ENCODE measurements around the gene CCDC63. TPM values are rescaled to one million over a fixed set of nuclear protein-coding genes. Genes with fewer than 3 reads are reported as not detected.

Gene CCDC63
- not detected for total RNA-seq
- not detected for polyA plus RNA-seq

- H3K4me3 ChIP-seq (ENCODE audit: low read length): peak within 1 kb of the TSS; percentile 55
- peaks cover 3% of the 10 kb centered on the region for H3K27me3 ChIP-seq (ENCODE audit: insufficient read depth, low read length, poor library complexity, severe bottlenecking)
- H3K36me3 ChIP-seq (ENCODE audit: insufficient read depth, low read length): no peaks in the 10 kb centered on the region
- ChIA-PET POLR2A (no interaction called here), CTCF (interaction anchor here (0.7 kb wide), 1 partner anchor 562 kb away, joined by 3 read pairs; no protein-coding TSS in a partner anchor)
- H3K27me3 Mint-ChIP-seq: peaks cover 42 to 69% of the 10 kb centered on the region in 2 donors
- H3K36me3 Mint-ChIP-seq: no peaks in the 10 kb centered on the region
- H3K4me1 Mint-ChIP-seq: peaks cover 0 to 8% (median 4%) of the 10 kb centered on the region in 3 donors
- peak in 2 of 5 donors; percentile 3 to 18 for DNase-seq
- H3K27ac ChIP-seq (ENCODE audit: low read depth, low read length): no peak within 1 kb of the TSS
- no peaks in the 10 kb centered on the region for H3K4me1 ChIP-seq (ENCODE audit: insufficient read depth, low read length)
- no peaks in the 10 kb centered on the region for H3K9me3 Mint-ChIP-seq
- no peaks in the 10 kb centered on the region for H3K9me3 ChIP-seq (ENCODE audit: low read length)
- peak within 1 kb of the TSS; percentile 19 to 89 (median 77) for H3K4me3 Mint-ChIP-seq
- no peak within 1 kb of the TSS for H3K27ac Mint-ChIP-seq
Observed at GRCh38 chr12:110846615-110847566, at the start of gene CCDC63. TSS of gene CCDC63 (plus strand) at chr12:110846987. CDS start at chr12:110852955, 5,968 bp downstream.

GRCh38 chr12:110798461-110798860, 48.3 kb upstream of the CCDC63 start:
- CTCF ChIA-PET: no interaction called here
- Mint-ChIP-seq H3K36me3 (peaks cover 0 to 1% (median 0%) of the 10 kb centered on the region in 3 donors), H3K27ac (no peak overlapping the region), H3K4me3 (no peak overlapping the region), H3K27me3 (peaks cover 6 to 12% of the 10 kb centered on the region in 2 donors), H3K9me3 (peaks cover 0 to 9% (median 0%) of the 10 kb centered on the region in 5 donors), H3K4me1 (no peaks in the 10 kb centered on the region)
- POLR2A ChIA-PET: no interaction called here
- no peaks in the 10 kb centered on the region for H3K4me1 ChIP-seq (ENCODE audit: insufficient read depth, low read length)
- DNase-seq: no peak
- H3K4me3 ChIP-seq (ENCODE audit: low read length): no peak overlapping the region
- H3K27ac ChIP-seq (ENCODE audit: low read depth, low read length): no peak overlapping the region
- no peaks in the 10 kb centered on the region for H3K9me3 ChIP-seq (ENCODE audit: low read length)
- no peaks in the 10 kb centered on the region for H3K36me3 ChIP-seq (ENCODE audit: insufficient read depth, low read length)
- H3K27me3 ChIP-seq (ENCODE audit: insufficient read depth, low read length, poor library complexity, severe bottlenecking): no peaks in the 10 kb centered on the region

GRCh38 chr12:110802489-110802888, 44.3 kb upstream of the CCDC63 start:
- H3K27ac Mint-ChIP-seq: no peak overlapping the region
- Histone ChIP-seq H3K9me3 (ENCODE audit: low read length) (no peaks in the 10 kb centered on the region), H3K4me3 (ENCODE audit: low read length) (no peak overlapping the region), H3K4me1 (ENCODE audit: insufficient read depth, low read length) (no peaks in the 10 kb centered on the region), H3K36me3 (ENCODE audit: insufficient read depth, low read length) (no peaks in the 10 kb centered on the region), H3K27me3 (ENCODE audit: insufficient read depth, low read length, poor library complexity, severe bottlenecking) (no peaks in the 10 kb centered on the region), H3K27ac (ENCODE audit: low read depth, low read length) (no peak overlapping the region)
- no peak overlapping the region for H3K4me3 Mint-ChIP-seq
- peaks cover 0 to 15% (median 4%) of the 10 kb centered on the region in 5 donors for H3K9me3 Mint-ChIP-seq
- H3K36me3 Mint-ChIP-seq: peaks cover 0 to 4% (median 3%) of the 10 kb centered on the region in 3 donors
- H3K27me3 Mint-ChIP-seq: peaks cover 9 to 15% of the 10 kb centered on the region in 2 donors
- H3K4me1 Mint-ChIP-seq: no peaks in the 10 kb centered on the region
- ChIA-PET POLR2A (no interaction called here), CTCF (no interaction called here)
- DNase-seq: no peak

DNA sequence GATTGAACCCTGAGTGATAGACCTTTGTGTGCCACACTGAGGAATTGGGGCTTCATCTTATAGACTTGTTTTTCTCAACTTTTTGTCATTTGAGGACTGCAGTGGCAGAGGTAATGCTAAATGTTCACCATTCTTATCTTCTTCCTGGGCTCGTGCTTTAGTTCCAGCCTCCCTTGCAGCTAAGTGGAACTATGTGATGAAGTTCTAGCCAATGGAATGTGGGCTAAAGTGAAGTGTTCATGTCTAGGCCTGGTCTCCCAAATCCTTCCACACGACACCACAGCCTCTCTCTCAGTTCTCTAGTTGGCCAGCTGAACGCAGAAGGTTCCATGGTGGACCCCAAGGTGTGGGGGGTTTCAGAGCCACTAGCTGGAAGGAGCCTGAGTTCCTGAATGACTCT, 42.4 kb upstream of the CCDC63 start:
- Histone ChIP-seq H3K9me3 (ENCODE audit: low read length) (no peaks in the 10 kb centered on the region), H3K4me3 (ENCODE audit: low read length) (no peak overlapping the region), H3K36me3 (ENCODE audit: insufficient read depth, low read length) (no peaks in the 10 kb centered on the region), H3K27ac (ENCODE audit: low read depth, low read length) (no peak overlapping the region), H3K27me3 (ENCODE audit: insufficient read depth, low read length, poor library complexity, severe bottlenecking) (no peaks in the 10 kb centered on the region), H3K4me1 (ENCODE audit: insufficient read depth, low read length) (no peaks in the 10 kb centered on the region)
- H3K9me3 Mint-ChIP-seq: peaks cover 0 to 15% (median 4%) of the 10 kb centered on the region in 5 donors
- no peak for DNase-seq
- H3K4me3 Mint-ChIP-seq: no peak overlapping the region
- no peak overlapping the region for H3K27ac Mint-ChIP-seq
- CTCF ChIA-PET: no interaction called here
- peaks cover 9 to 15% of the 10 kb centered on the region in 2 donors for H3K27me3 Mint-ChIP-seq
- no peaks in the 10 kb centered on the region for H3K4me1 Mint-ChIP-seq
- POLR2A ChIA-PET: interaction anchor here (0.7 kb wide), 2 partner anchors 10 to 67 kb away, joined by 9 to 12 read pairs; no protein-coding TSS in a partner anchor
- peaks cover 0 to 4% (median 3%) of the 10 kb centered on the region in 3 donors for H3K36me3 Mint-ChIP-seq

DNA sequence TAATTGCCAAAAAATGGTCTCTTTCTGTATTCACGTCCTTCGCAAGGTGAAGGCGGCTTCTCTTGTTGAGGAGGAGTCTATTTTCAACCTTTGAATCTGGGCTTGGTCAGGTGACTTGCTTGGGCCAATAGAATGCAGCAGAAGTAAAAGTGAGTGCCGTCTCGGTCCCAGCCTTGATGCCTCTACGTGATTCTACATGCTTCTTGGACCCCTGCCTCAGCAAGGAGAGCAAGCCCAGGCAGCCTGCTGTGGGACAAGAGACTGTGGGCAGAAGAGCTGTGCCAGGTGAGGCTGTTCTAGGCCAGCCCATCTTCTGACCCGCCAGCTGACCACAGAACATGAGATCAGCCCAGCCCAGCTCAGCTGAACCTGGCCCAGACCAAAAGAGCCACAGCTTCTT, 39.1 kb upstream of the CCDC63 start:
- CTCF ChIA-PET: no interaction called here
- no peaks in the 10 kb centered on the region for H3K36me3 ChIP-seq (ENCODE audit: insufficient read depth, low read length)
- no peaks in the 10 kb centered on the region for H3K4me1 ChIP-seq (ENCODE audit: insufficient read depth, low read length)
- POLR2A ChIA-PET: no interaction called here
- Mint-ChIP-seq H3K9me3 (peaks cover 0 to 8% (median 4%) of the 10 kb centered on the region in 5 donors), H3K27me3 (peaks cover 0 to 11% of the 10 kb centered on the region in 2 donors), H3K4me3 (no peak overlapping the region), H3K4me1 (no peaks in the 10 kb centered on the region), H3K27ac (no peak overlapping the region), H3K36me3 (peaks cover 0 to 4% (median 3%) of the 10 kb centered on the region in 3 donors)
- no peaks in the 10 kb centered on the region for H3K9me3 ChIP-seq (ENCODE audit: low read length)
- DNase-seq: no peak
- no peak overlapping the region for H3K4me3 ChIP-seq (ENCODE audit: low read length)
- H3K27ac ChIP-seq (ENCODE audit: low read depth, low read length): no peak overlapping the region
- no peaks in the 10 kb centered on the region for H3K27me3 ChIP-seq (ENCODE audit: insufficient read depth, low read length, poor library complexity, severe bottlenecking)

GRCh38 chr12:110809149-110809548, 37.6 kb upstream of the CCDC63 start:
- Histone ChIP-seq H3K27ac (ENCODE audit: low read depth, low read length) (no peak overlapping the region), H3K27me3 (ENCODE audit: insufficient read depth, low read length, poor library complexity, severe bottlenecking) (no peaks in the 10 kb centered on the region), H3K9me3 (ENCODE audit: low read length) (no peaks in the 10 kb centered on the region), H3K36me3 (ENCODE audit: insufficient read depth, low read length) (no peaks in the 10 kb centered on the region), H3K4me1 (ENCODE audit: insufficient read depth, low read length) (no peaks in the 10 kb centered on the region), H3K4me3 (ENCODE audit: low read length) (no peak overlapping the region)
- ChIA-PET CTCF (no interaction called here), POLR2A (no interaction called here)
- Mint-ChIP-seq H3K36me3 (peaks cover 0 to 4% (median 0%) of the 10 kb centered on the region in 3 donors), H3K27ac (no peak overlapping the region), H3K27me3 (peaks cover 4 to 13% of the 10 kb centered on the region in 2 donors), H3K9me3 (peaks cover 0 to 6% (median 4%) of the 10 kb centered on the region in 5 donors), H3K4me1 (no peaks in the 10 kb centered on the region), H3K4me3 (no peak overlapping the region)
- no peak for DNase-seq

- Mint-ChIP-seq H3K27ac (no peak overlapping the region), H3K27me3 (peaks cover 4 to 7% of the 10 kb centered on the region in 2 donors), H3K4me3 (no peak overlapping the region), H3K4me1 (no peaks in the 10 kb centered on the region), H3K36me3 (no peaks in the 10 kb centered on the region), H3K9me3 (no peaks in the 10 kb centered on the region)
- H3K36me3 ChIP-seq (ENCODE audit: insufficient read depth, low read length): no peaks in the 10 kb centered on the region
- ChIA-PET CTCF (no interaction called here), POLR2A (no interaction called here)
- DNase-seq: no peak
- no peaks in the 10 kb centered on the region for H3K4me1 ChIP-seq (ENCODE audit: insufficient read depth, low read length)
- no peaks in the 10 kb centered on the region for H3K27me3 ChIP-seq (ENCODE audit: insufficient read depth, low read length, poor library complexity, severe bottlenecking)
- H3K4me3 ChIP-seq (ENCODE audit: low read length): no peak overlapping the region
- no peak overlapping the region for H3K27ac ChIP-seq (ENCODE audit: low read depth, low read length)
- H3K9me3 ChIP-seq (ENCODE audit: low read length): no peaks in the 10 kb centered on the region
Observed at GRCh38 chr12:110811972-110812371, 34.8 kb upstream of the CCDC63 start.

GRCh38 chr12:110813285-110813684, 33.5 kb upstream of the CCDC63 start:
- H3K36me3 Mint-ChIP-seq: no peaks in the 10 kb centered on the region

More at GRCh38 chr12:110813285-110813684, 33.5 kb upstream of the CCDC63 start:
- ChIA-PET POLR2A (no interaction called here), CTCF (no interaction called here)
- Histone ChIP-seq H3K9me3 (ENCODE audit: low read length) (no peaks in the 10 kb centered on the region), H3K27me3 (ENCODE audit: insufficient read depth, low read length, poor library complexity, severe bottlenecking) (no peaks in the 10 kb centered on the region), H3K27ac (ENCODE audit: low read depth, low read length) (no peak overlapping the region), H3K36me3 (ENCODE audit: insufficient read depth, low read length) (no peaks in the 10 kb centered on the region), H3K4me3 (ENCODE audit: low read length) (no peak overlapping the region), H3K4me1 (ENCODE audit: insufficient read depth, low read length) (no peaks in the 10 kb centered on the region)
- Mint-ChIP-seq H3K4me1 (no peaks in the 10 kb centered on the region), H3K4me3 (no peak overlapping the region), H3K9me3 (no peaks in the 10 kb centered on the region), H3K27ac (no peak overlapping the region), H3K27me3 (peaks cover 4 to 7% of the 10 kb centered on the region in 2 donors)
- no peak for DNase-seq
